Lower leg skin (tissue), 3 donors: Measurements from ENCODE around the gene SLC44A3.

Experiments used
- CTCF ChIP-seq, 3 donors: fragments of 450-650 bp; IDR thresholded peaks; one replicate each; pipeline ENCODE4 v1.5.1; 2016; ENCODE audit warnings: antibody characterized with exemption in 3 of 3, mild to moderate bottlenecking in 3 of 3, moderate library complexity in 2 of 3
- POLR2A ChIP-seq, 2 donors: fragments of 450-650 bp; IDR thresholded peaks; one replicate each; pipeline ENCODE4 v1.6.1; 2016 to 2017; ENCODE audit warnings: antibody characterized with exemption in 2 of 2, mild to moderate bottlenecking in 1 of 2, moderate library complexity in 1 of 2

GRCh38 chr1:94856868-94857267, 36.7 kb downstream of the SLC44A3 start:
- no peak for TF ChIP-seq CTCF (IDR thresholded peaks at IDR 0.05)
- TF ChIP-seq POLR2A (IDR thresholded peaks at IDR 0.05), result no peak
